ENCODE data around the gene RNF181.
A peak's percentile ranks its signal among the peaks of the same experiment; 100 is the strongest.

DNA sequence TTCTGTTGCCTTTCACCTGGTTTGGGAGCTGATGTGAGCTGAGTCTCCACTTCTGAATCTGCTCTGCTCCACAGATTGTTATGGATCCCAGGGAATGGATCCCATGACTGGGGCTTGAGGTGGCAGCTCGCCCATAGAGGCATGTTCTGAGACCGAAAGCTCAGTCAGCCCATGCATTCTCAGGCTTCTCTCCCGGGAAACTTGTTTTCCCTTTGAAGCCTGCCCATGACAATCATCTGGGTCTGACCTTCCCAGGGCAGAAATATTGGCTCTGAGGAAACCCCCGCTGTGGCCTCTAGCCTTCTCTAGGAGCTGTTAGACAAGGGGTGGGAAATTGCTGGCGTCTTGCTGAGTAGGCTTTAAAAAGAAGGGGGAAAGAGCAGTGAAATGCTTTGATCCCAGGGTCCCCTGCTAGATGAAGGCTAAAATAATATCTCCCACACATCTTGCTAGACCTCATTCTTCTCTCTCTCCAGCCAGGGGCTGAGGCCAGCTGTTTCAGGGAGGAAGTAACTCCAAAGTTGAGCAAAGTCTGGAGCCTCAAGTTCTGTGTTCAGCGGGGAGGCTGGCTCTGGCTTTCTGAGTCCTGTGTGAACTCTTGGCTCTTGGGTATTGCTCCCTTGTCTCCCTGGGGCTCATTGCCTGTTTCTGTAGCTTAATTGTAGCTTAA is 16.1 kb upstream of the RNF181 start:
- TF ChIP-seq POLR2A (IDR thresholded peaks at IDR 0.05; ENCODE audit: low read depth, low read length) (no peak), TAF1 (IDR thresholded peaks at IDR 0.05; ENCODE audit: low read depth, low read length) (no peak), POLR2AphosphoS5 (IDR thresholded peaks at IDR 0.05; ENCODE audit: low read depth, low read length) (no peak), SPI1 (IDR thresholded peaks at IDR 0.05; ENCODE audit: low read depth, low read length) (peak; percentile 59)

Measured in GM12891 (cell line).